Kidney (tissue), 14 donors: ENCODE data around the gene CPB1. TPM values are rescaled to one million over a fixed set of nuclear protein-coding genes. Genes with fewer than 3 reads are reported as not detected.

Source experiments
- DNase-seq, 5 donors: peaks; one replicate each; pipeline ENCODE4 v3.0.0-alpha.2; 2013 to 2020
- FAIRE-seq: peaks from 2 replicates; lab custom pipeline; 2012; peaks lifted over from hg19 to GRCh38; lab: Jason Lieb, UNC
- H3K27ac ChIP-seq, 2 donors: one replicate each; pipeline ENCODE4 v1.7.0; 2013; ENCODE audit warnings: low read depth in 2 of 2, low read length in 2 of 2, inconsistent platforms in 1 of 2
- H3K27me3 ChIP-seq: one replicate; pipeline ENCODE4 v1.7.1; 2013; ENCODE audit warnings: low read length, inconsistent platforms; ENCODE audit not compliant: control insufficient read depth, insufficient read depth
- H3K36me3 ChIP-seq, 3 donors: one replicate each; pipeline versions ENCODE4 v1.7.0 to v1.7.1; 2013; ENCODE audit warnings: low read length in 3 of 3, control low read depth in 1 of 3, inconsistent platforms in 1 of 3; ENCODE audit not compliant: insufficient read depth in 3 of 3, control insufficient read depth in 2 of 3
- H3K4me1 ChIP-seq, 3 donors: one replicate each; pipeline versions ENCODE4 v1.7.0 to v1.7.1; 2013; ENCODE audit warnings: low read length in 3 of 3, inconsistent platforms in 1 of 3, low read depth in 1 of 3; ENCODE audit not compliant: control insufficient read depth in 2 of 3, insufficient read depth in 2 of 3
- H3K4me3 ChIP-seq, 3 donors: one replicate each; pipeline versions ENCODE4 v1.7.0 to v1.8.1; 2013; ENCODE audit warnings: low read length in 3 of 3, control low read depth in 1 of 3, inconsistent platforms in 1 of 3
- H3K9ac ChIP-seq, 3 donors: one replicate each; pipeline versions ENCODE4 v1.7.0 to v1.7.1; 2013; ENCODE audit warnings: low read length in 3 of 3, control low read depth in 1 of 3, inconsistent platforms in 1 of 3
- H3K9me3 ChIP-seq, 3 donors: one replicate each; pipeline versions ENCODE4 v1.7.0 to v1.7.1; 2013; ENCODE audit warnings: low read length in 3 of 3, control low read depth in 1 of 3, inconsistent platforms in 1 of 3; ENCODE audit not compliant: control insufficient read depth in 2 of 3, insufficient read depth in 1 of 3
- intact Hi-C: fragments of 100-400 bp; cut with DNase I; formaldehyde crosslinking; loops from one replicate; pipeline ENCODE4 v1.11.1; 2022
- polyA plus RNA-seq: library from polyadenylated mRNA; stranded (reverse); fragments of 350-450 nt; fragmentation: Illumina TruSeq; extraction: RNeasy Lipid Tissue Mini Kit (QIAGEN cat#74804); gene quantifications from one replicate; pipeline ENCODE4 v1.2.3, GENCODE V29; 2014; ENCODE audit warnings: low read depth, low replicate concordance; ENCODE audit not compliant: insufficient read depth
- total RNA-seq: library from RNA; stranded (reverse); fragmentation: NEBNext Ultra II Directional; extraction: Animal tissue kit (Norgen Biotek cat#: 25700); gene quantifications from one replicate; pipeline ENCODE4 v1.2.1, GENCODE V29; 2021
- TF ChIP-seq, protein P1 (sequence below): IDR thresholded peaks from 3 replicates; pipeline ENCODE4 v1.5.1; 2012; ENCODE audit warnings: mild to moderate bottlenecking, moderate library complexity, borderline replicate concordance; ENCODE audit not compliant: insufficient read depth; ENCODE audit errors: extremely low read depth
- donor health status: control.
- donor health status: control.
- donor health status: control.
- donor health status: control.
- donor health status: control.
- donor health status: DM: yes; HTN: yes; CAD: no.
- donor health status: Normal renal cell carcinoma (clear cell type).

Gene CPB1
- total and polyA plus RNA-seq, 2 donors from 2014 or later = 0.41 TPM; not detected in 1

DNA sequence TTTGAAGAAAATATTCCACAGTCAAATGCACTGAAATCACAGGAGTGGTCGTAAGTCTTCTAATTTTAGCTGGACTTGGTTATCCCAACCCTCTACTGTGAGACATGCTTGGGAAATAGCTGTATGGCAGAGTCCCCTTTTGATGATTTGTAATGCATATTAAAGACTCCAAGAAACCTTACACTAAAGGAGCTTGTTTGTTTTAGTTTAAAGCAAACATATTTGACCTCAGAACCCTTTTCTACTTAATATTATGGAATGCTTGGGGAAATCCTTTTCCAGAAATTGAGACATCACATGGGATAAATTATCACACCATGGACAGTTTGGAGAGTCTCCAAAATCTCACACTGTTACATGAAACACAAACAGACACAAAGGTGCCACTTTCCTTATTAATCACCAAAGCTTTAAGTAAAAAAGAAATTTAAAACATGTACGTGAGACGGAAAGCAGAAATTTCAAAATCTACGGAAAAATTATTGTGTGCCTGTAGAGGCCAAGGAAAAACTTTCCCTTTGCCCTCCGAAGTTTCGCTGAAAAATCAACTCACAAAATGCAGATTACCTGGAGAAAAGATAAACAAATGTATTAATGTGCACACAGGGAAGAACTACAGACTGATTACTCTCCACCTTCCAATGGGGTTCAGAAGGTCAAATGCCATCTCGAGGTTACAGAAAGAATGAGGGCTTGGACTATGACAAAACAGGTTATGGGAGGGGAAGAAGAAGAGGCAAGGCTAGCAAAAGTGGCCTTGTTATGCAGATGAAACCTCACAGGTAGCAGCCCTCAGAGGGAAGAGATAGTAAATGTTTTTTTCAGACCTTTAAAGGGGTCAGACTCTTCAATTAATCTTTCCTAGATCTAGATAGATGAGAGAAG lies 7.0 kb upstream of the CPB1 start:
- TF ChIP-seq, protein P1, sequence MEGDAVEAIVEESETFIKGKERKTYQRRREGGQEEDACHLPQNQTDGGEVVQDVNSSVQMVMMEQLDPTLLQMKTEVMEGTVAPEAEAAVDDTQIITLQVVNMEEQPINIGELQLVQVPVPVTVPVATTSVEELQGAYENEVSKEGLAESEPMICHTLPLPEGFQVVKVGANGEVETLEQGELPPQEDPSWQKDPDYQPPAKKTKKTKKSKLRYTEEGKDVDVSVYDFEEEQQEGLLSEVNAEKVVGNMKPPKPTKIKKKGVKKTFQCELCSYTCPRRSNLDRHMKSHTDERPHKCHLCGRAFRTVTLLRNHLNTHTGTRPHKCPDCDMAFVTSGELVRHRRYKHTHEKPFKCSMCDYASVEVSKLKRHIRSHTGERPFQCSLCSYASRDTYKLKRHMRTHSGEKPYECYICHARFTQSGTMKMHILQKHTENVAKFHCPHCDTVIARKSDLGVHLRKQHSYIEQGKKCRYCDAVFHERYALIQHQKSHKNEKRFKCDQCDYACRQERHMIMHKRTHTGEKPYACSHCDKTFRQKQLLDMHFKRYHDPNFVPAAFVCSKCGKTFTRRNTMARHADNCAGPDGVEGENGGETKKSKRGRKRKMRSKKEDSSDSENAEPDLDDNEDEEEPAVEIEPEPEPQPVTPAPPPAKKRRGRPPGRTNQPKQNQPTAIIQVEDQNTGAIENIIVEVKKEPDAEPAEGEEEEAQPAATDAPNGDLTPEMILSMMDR = no peak

DNA sequence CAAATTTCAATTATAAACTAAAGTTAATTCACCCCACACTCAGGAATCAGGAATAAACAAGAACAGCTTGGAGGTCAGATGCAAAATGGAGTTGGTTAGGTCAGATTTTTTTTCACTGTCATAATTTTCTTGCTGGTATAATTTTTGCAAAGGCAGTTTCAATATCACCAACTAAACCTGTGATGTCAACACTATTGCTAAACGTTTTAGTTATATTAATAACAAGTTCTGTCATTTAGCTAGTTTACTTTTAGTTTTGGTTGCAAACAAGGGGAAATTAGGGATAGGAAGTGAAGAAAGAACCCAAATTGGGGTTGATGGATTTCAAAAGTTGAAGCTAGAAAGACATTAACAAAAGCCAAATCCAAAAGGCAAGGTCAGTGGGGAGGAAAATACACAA lies 4.6 kb upstream of the CPB1 start:
- intact Hi-C loops = no loop called here
- Histone ChIP-seq H3K36me3 (no peaks in the 10 kb centered on the region), H3K4me1 (no peaks in the 10 kb centered on the region), H3K27me3 (no peaks in the 10 kb centered on the region), H3K9me3 (no peaks in the 10 kb centered on the region), H3K9ac (no peak overlapping the region), H3K27ac (no peak overlapping the region), H3K4me3 (no peak overlapping the region)
- FAIRE-seq (no peak), DNase-seq (no peak)
- TF ChIP-seq, protein P1 = no peak

More for the DNA sequence above, 7.0 kb upstream of the CPB1 start:
- Histone ChIP-seq H3K27me3 (no peaks in the 10 kb centered on the region), H3K27ac (no peak overlapping the region), H3K4me3 (no peak overlapping the region), H3K36me3 (no peaks in the 10 kb centered on the region), H3K9ac (no peak overlapping the region), H3K9me3 (no peaks in the 10 kb centered on the region), H3K4me1 (no peaks in the 10 kb centered on the region)
- intact Hi-C loops = no loop called here
- peak in 1 of 5 donors; percentile 27 for DNase-seq
- no peak for FAIRE-seq

DNA sequence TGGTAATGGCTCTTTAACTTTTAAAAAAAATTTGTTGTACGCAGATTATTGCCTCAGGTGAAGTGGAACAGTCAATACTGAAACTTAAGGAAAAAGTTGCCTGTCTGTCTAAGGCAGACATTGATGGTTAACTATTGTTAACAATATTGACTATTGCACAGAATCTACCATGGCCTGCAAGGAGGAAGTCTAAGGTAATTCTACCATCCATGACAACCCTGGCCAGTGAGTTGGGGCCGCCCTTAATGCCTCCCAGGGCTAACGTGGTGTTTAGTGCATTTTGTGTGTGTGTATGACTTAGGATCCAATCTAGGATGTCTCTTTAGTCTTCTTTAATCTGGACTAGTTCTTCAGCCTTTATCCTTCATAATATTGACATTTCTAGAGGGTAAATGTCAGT lies 2.1 kb upstream of the CPB1 start:
- Histone ChIP-seq H3K4me3 (no peak overlapping the region), H3K36me3 (no peaks in the 10 kb centered on the region), H3K27me3 (no peaks in the 10 kb centered on the region), H3K27ac (no peak overlapping the region), H3K4me1 (no peaks in the 10 kb centered on the region), H3K9ac (no peak overlapping the region), H3K9me3 (no peaks in the 10 kb centered on the region)
- DNase-seq (no peak), FAIRE-seq (no peak)
- TF ChIP-seq, protein P1 = no peak
- intact Hi-C loops = no loop called here
